ENCODE results near the gene EXOSC1. TPM values are rescaled to one million over a fixed set of nuclear protein-coding genes. Genes with fewer than 3 reads are reported as not detected.
A peak's percentile ranks its signal among the peaks of the same experiment; 100 is the strongest.
"Not testable (repeated sequence)": the region's sequence is repeated elsewhere in the genome, so short reads cannot be mapped to it uniquely, and the experiment has no call there.

The EXOSC1 gene
- total RNA-seq, 4 donors from 2014 or later = 13.9 to 33.0 (median 26.2) TPM

DNA sequence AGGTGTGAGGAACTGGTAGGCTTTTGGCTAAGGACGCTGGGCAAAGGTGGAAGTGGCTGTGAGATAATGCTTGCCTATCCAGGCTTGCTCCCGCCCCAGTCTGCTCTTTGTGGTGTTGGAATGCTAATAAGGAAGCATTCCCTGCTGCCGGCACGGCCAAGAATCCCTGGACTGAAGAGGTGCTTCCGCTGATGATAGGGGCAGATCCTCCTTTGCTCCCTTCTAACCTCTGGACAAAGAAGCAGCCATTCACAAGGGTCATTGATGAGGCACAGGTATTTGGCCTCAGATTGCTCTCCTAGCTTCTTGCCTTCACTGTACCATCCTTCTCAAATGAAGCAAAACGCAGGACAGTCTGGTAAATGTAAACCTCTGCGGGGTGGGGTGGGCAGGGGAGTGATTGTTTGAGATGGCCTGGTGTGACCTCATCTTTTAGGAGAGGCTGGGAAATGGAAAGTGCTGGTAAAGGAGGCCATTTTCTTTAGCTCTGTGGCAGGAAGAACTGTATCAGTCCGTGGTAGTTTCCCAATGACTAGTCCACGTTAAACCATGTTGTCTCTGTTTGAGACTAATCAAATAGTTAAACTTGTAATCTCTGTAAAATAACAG lies 18.1 kb downstream of the EXOSC1 start:
- no peak for DNase-seq (ENCODE audit: low spot score in 2 of 2)
- no peak overlapping the region for H3K4me3 ChIP-seq (ENCODE audit: low read depth, poor library complexity, severe bottlenecking)
- TF ChIP-seq, protein P1, sequence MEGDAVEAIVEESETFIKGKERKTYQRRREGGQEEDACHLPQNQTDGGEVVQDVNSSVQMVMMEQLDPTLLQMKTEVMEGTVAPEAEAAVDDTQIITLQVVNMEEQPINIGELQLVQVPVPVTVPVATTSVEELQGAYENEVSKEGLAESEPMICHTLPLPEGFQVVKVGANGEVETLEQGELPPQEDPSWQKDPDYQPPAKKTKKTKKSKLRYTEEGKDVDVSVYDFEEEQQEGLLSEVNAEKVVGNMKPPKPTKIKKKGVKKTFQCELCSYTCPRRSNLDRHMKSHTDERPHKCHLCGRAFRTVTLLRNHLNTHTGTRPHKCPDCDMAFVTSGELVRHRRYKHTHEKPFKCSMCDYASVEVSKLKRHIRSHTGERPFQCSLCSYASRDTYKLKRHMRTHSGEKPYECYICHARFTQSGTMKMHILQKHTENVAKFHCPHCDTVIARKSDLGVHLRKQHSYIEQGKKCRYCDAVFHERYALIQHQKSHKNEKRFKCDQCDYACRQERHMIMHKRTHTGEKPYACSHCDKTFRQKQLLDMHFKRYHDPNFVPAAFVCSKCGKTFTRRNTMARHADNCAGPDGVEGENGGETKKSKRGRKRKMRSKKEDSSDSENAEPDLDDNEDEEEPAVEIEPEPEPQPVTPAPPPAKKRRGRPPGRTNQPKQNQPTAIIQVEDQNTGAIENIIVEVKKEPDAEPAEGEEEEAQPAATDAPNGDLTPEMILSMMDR (IDR thresholded peaks at IDR 0.05) = no peak
- TF ChIP-seq POLR2A (IDR thresholded peaks at IDR 0.05) = no peak
- WGBS, 2 donors = 9 to 12% methylated on average over 9 of the region's 9 CpGs
- intact Hi-C loops (cut with DNase I; ENCODE audit: low total_unique reads) = loop anchor here (1.0 kb wide), 1 partner anchor 15 kb away; no protein-coding TSS in a partner anchor

DNA sequence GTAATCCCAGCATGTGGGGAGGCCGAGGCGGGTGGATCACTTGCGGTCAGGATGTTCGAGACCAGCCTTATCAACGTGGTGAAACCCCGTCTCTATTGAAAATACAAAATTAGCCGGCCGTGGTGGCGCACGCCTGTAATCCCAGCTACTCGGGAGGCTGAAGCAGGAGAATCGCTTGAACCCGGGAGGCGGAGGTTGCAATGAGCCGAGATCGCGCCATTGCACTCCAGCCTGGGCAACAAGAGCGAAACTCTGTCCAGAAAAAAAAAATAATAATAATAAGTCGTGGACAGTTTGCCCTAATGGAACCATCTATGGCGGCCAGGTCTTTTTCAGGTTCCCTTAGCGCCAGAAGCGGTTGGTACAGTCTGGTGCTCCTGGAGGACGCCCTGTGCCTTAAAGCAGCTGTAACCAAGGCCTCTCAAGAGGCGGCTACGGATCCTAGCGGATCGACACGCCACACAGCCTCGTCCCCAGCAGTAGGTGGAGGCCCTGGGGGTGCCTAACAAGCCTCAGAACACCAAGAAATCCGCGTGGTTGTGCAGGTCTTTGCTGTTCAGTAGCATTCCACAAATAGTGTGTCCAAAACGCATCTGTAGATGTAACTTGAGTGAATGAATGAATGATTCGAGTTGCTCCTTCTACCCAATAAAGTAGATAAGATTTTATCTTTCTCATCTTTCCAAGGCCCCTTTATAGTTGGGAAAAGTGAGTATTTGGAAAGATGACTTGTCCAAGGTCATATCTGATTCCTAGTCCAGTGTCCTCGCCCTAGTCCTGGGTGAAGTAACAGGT lies 18.8 kb downstream of the EXOSC1 start:
- TF ChIP-seq POLR2A (IDR thresholded peaks at IDR 0.05) = no peak
- TF ChIP-seq, protein P1 (IDR thresholded peaks at IDR 0.05) = no peak
- 11 to 15% methylated on average over 32 to 34 of the region's 34 CpGs for WGBS, 2 donors
- no peak for DNase-seq (ENCODE audit: low spot score in 2 of 2)
- intact Hi-C loops (cut with DNase I; ENCODE audit: low total_unique reads) = no loop called here
- H3K4me3 ChIP-seq (ENCODE audit: low read depth, poor library complexity, severe bottlenecking) = peak overlapping the region; percentile 71

DNA sequence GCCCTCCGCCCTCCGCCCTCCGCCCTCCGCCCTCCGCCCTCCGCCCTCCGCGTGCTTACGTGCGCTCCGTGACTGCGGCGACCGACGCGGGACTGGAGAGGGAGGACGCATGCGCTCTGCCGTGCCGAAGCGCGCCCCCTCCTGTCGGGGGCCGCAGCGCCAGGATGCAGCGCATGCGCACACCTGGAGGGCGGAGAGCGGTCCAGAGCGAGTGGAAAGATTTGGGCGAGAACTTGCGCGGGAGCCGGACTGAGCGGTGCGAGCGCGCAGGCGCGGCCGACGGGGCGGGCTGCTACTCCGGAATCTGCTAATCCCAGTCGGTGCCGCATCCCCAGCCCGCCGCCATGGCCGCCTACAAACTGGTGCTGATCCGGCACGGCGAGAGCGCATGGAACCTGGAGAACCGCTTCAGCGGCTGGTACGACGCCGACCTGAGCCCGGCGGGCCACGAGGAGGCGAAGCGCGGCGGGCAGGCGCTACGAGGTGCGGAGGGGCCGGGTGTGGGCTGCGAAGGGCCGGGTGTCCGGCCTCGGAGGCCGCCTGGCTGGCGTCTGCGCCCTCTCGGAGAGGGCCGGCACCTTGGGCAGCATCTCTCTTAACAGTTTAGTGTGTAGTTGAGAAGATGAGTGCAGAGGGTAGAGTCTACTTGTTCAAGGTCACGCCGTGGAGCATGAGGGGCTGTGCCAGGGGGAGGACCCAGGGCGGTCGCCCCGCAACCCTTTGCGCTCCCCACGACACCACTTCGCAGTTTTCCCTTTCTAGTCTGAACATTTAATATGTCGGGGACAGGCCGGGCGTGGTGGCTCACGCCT lies 19.6 kb downstream of the EXOSC1 start, which contains the start of gene PGAM1:
Gene PGAM1 (plus strand): TSS at position 228 of the 812 bp plus-strand sequence. CDS start 117 bp downstream, at position 345.
- TF ChIP-seq, protein P1 (IDR thresholded peaks at IDR 0.05) = no peak
- TF ChIP-seq POLR2A (IDR thresholded peaks at IDR 0.05) = no peak
- H3K4me3 ChIP-seq (ENCODE audit: low read depth, poor library complexity, severe bottlenecking) = peak within 1 kb of the TSS; percentile 71
- peak; percentile 94 to 99 for DNase-seq (ENCODE audit: low spot score in 2 of 2)
- 0% methylated on average over 14 to 40 of the region's 90 CpGs for whole genome bisulfite sequencing, 2 donors
- intact Hi-C loops (cut with DNase I; ENCODE audit: low total_unique reads) = no loop called here

DNA sequence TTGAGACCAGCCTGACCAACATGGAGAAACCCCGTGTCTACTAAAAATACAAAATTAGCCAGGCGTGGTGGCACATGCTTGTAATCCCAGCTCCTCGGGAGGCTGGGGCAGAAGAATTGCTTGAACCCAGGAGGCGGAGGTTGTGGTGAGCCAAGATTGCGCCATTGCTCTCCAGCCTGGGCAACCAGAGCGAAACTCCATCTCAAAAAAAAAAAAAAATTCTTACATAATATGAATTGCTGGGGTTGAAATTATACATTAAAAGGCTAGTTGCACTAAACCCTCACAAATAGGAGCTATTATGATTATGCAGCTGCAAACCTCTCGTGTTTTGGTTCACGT lies 22.1 kb downstream of the EXOSC1 start:
- DNase-seq (ENCODE audit: low spot score in 2 of 2); intact Hi-C loops (cut with DNase I; ENCODE audit: low total_unique reads): not testable (repeated sequence)
- WGBS, 2 donors = 78 to 79% methylated on average over 8 of the region's 8 CpGs

GRCh38 chr10:97416565-97416964 lies 29.2 kb downstream of the EXOSC1 start:
- no peak for DNase-seq (ENCODE audit: low spot score in 2 of 2)
- TF ChIP-seq POLR2A (IDR thresholded peaks at IDR 0.05) = no peak
- TF ChIP-seq, protein P1 (IDR thresholded peaks at IDR 0.05) = no peak
- intact Hi-C loops (cut with DNase I; ENCODE audit: low total_unique reads) = no loop called here
- H3K4me3 ChIP-seq (ENCODE audit: low read depth, poor library complexity, severe bottlenecking) = no peak overlapping the region
- 76 to 80% methylated on average over 6 of the region's 6 CpGs for WGBS, 2 donors

More for the DNA sequence above, 22.1 kb downstream of the EXOSC1 start:
- not testable (repeated sequence) for H3K4me3 ChIP-seq (ENCODE audit: low read depth, poor library complexity, severe bottlenecking)

- intact Hi-C loops (cut with DNase I; ENCODE audit: low total_unique reads) = no loop called here
- TF ChIP-seq, protein P1 (IDR thresholded peaks at IDR 0.05) = no peak
- TF ChIP-seq POLR2A (IDR thresholded peaks at IDR 0.05) = no peak
- WGBS, 2 donors = 52 to 67% methylated on average over 10 of the region's 10 CpGs
- H3K4me3 ChIP-seq (ENCODE audit: low read depth, poor library complexity, severe bottlenecking) = no peak overlapping the region
- DNase-seq (ENCODE audit: low spot score in 2 of 2) = no peak
Observed at GRCh38 chr10:97412891-97413304, 32.9 kb downstream of the EXOSC1 start.

Data from lower leg skin (tissue), 4 donors.